Coronary artery (tissue), 2 donors: ENCODE data around the gene CFAP97.

Source experiments
- DNase-seq: peaks from one replicate; pipeline ENCODE4 v3.0.0-alpha.2; 2017; ENCODE audit warnings: low spot score
- H3K27ac ChIP-seq, 2 donors: fragments of 200-600 bp; sonication (generic); one replicate each; pipeline ENCODE4 v1.5.1; 2016 to 2019
- H3K4me3 ChIP-seq: fragments of 200-600 bp; sonication (generic); 2 replicates; pipeline ENCODE4 v1.5.1; 2016; ENCODE audit warnings: mild to moderate bottlenecking, moderate library complexity
- CTCF ChIP-seq: fragments of 200-600 bp; sonication (generic); IDR thresholded peaks from one replicate; pipeline ENCODE4 v1.5.1; 2019; ENCODE audit warnings: antibody characterized with exemption

The CFAP97 gene

GRCh38 chr4:185203486-185204237, at the start of gene CFAP97:
Gene CFAP97 (minus strand): TSS chr4:185204000. CDS start chr4:185191196, 12,804 bp downstream.
- Histone ChIP-seq H3K4me3 (peak within 1 kb of the TSS; percentile 94), H3K27ac (peak within 1 kb of the TSS; percentile 99)
- no peak for TF ChIP-seq CTCF
- peak; percentile 94 for DNase-seq

GRCh38 chr4:185249105-185249504, 45.3 kb upstream of the CFAP97 start:
- DNase-seq = no peak
- no peak for TF ChIP-seq CTCF
- Histone ChIP-seq H3K4me3 (no peak overlapping the region), H3K27ac (no peak overlapping the region)

GRCh38 chr4:185248393-185249039, 44.7 kb upstream of the CFAP97 start:
- DNase-seq = no peak
- Histone ChIP-seq H3K27ac (no peak overlapping the region), H3K4me3 (no peak overlapping the region)
- no peak for TF ChIP-seq CTCF

GRCh38 chr4:185247151-185247550, 43.4 kb upstream of the CFAP97 start:
- DNase-seq = no peak
- no peak for TF ChIP-seq CTCF
- Histone ChIP-seq H3K27ac (no peak overlapping the region), H3K4me3 (no peak overlapping the region)

GRCh38 chr4:185246453-185246852, 42.7 kb upstream of the CFAP97 start:
- no peak overlapping the region for H3K27ac ChIP-seq
- H3K4me3 ChIP-seq = no peak overlapping the region
- no peak for DNase-seq
- no peak for TF ChIP-seq CTCF

- H3K4me3 ChIP-seq = no peak overlapping the region
- no peak for TF ChIP-seq CTCF
- H3K27ac ChIP-seq = no peak overlapping the region
- no peak for DNase-seq
These were observed 41.0 kb upstream of the CFAP97 start for GRCh38 chr4:185244763-185245162.

GRCh38 chr4:185243879-185244278, 40.1 kb upstream of the CFAP97 start:
- H3K4me3 ChIP-seq = no peak overlapping the region
- no peak for DNase-seq
- TF ChIP-seq CTCF = no peak
- H3K27ac ChIP-seq = no peak overlapping the region
